ENCODE data around the gene CNGB1. TPM values are rescaled to one million over a fixed set of nuclear protein-coding genes. Genes with fewer than 3 reads are reported as not detected.

The CNGB1 gene
- total RNA-seq, 4 donors from 2014 or later = not detected

DNA sequence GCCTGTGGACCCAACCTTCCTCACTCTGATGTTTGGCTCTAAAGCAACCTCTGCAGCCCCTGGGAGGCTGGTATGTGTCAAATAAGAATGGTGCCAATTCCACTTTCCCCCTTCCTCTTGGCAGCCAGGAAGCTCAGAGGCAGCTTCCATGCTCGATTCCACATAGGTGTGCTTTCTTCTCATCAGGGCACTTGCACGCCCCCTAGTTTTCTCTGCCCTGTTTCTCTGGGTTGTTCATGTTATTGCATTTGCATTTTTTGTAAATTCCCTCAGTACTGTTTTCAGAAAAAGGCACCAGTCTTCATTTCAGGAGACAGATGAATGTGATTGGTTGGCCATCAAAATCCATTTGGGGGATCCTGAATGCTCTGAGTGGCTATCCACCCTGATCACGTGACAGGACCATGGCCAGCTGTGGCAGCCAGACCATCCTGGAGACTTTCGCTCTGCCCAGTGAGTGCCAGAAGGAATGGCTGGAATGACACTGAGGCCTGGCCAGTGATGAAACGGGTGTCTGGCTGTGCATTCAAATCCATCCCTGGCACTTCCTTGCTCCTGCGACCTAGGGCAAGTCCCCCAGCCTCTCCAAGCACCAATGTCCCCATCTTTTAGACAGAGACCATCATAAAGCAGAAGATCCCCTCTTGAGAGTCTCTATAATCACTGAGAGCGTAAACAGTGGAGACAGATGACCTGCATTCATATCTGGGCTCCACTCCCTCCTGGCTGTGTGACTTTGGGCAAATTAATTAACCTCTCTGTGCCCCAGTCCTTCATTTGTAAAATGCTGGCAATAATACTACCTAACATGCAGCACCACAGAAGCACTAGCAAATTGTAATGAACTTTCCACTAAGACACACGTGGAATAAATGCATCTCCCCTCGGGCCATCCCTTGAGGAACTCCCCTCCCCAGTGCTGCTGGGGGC, 56.4 kb downstream of the CNGB1 start:
- no peak for DNase-seq
- TF ChIP-seq, protein P1, sequence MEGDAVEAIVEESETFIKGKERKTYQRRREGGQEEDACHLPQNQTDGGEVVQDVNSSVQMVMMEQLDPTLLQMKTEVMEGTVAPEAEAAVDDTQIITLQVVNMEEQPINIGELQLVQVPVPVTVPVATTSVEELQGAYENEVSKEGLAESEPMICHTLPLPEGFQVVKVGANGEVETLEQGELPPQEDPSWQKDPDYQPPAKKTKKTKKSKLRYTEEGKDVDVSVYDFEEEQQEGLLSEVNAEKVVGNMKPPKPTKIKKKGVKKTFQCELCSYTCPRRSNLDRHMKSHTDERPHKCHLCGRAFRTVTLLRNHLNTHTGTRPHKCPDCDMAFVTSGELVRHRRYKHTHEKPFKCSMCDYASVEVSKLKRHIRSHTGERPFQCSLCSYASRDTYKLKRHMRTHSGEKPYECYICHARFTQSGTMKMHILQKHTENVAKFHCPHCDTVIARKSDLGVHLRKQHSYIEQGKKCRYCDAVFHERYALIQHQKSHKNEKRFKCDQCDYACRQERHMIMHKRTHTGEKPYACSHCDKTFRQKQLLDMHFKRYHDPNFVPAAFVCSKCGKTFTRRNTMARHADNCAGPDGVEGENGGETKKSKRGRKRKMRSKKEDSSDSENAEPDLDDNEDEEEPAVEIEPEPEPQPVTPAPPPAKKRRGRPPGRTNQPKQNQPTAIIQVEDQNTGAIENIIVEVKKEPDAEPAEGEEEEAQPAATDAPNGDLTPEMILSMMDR (IDR thresholded peaks at IDR 0.05) = no peak
- TF ChIP-seq POLR2A (IDR thresholded peaks at IDR 0.05) = no peak
- intact Hi-C loops (cut with DNase I; ENCODE audit: low total_unique reads) = no loop called here
- Histone ChIP-seq H3K9me3 (no peaks in the 10 kb centered on the region), H3K36me3 (no peaks in the 10 kb centered on the region), H3K4me1 (no peaks in the 10 kb centered on the region), H3K27me3 (no peaks in the 10 kb centered on the region), H3K4me3 (no peak overlapping the region), H3K27ac (no peak overlapping the region)

DNA sequence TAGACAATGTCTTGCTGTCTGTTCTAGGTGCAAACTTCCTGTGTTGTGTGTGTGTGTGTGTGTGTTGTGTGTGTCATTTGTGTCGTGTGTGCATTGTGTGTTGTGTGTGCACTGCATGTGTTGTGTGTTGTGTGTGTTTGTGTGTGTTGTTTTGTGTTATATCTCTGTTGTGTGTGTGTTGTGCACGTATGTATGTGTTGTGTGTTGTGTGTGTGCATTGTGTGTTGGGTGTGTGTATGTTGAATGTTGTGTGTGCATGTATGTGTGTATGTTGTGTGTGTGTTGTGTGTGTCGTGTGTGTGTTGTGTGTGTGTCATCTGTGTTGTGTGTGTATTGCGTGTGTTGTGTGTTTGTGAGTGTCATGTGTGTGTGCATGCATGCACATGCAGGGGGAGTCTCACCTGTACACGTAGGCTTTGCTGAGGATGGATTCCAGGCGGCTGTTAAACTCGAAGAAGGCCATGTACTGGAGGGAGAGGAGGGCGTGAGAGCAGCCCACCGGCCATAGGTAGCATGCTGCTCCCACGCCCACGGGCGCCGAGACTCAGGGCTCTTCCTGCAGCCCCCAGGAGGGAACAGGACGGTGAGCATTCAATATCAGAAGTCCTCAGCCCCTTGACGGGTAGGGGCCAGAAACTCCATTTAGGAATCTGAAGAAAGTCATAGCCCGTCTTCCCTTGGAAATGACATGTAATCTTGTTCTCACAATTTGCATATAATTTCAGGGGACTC, 58.2 kb downstream of the CNGB1 start:
- Histone ChIP-seq H3K36me3 (no peaks in the 10 kb centered on the region), H3K4me3 (no peak overlapping the region), H3K4me1 (no peaks in the 10 kb centered on the region), H3K27ac (no peak overlapping the region), H3K27me3 (no peaks in the 10 kb centered on the region), H3K9me3 (no peaks in the 10 kb centered on the region)
- no peak for DNase-seq
- TF ChIP-seq, protein P1 (IDR thresholded peaks at IDR 0.05) = no peak
- TF ChIP-seq POLR2A (IDR thresholded peaks at IDR 0.05) = no peak
- intact Hi-C loops (cut with DNase I; ENCODE audit: low total_unique reads) = no loop called here

DNA sequence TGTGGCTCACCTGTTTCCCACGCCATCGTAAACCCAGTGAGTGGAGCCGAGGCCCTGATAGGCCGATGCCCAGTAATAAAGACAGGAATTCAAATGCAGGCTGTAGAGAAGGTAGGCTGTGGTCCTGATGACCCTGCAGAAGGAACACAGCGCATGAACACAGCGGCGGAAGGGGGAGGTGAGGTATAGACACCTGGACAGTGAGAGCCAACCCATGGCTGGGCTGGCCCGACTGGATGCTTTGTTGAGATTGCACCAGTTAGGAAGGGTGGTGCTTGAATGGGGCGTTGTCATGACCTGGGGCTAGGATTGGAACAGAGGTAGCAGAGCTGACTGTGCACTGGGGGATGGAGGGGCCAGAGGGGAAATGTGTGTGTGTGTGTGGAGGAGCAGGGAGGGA, 59.2 kb downstream of the CNGB1 start:
- H3K4me1 ChIP-seq = no peaks in the 10 kb centered on the region
- no peak for DNase-seq
- intact Hi-C loops (cut with DNase I; ENCODE audit: low total_unique reads) = no loop called here
- TF ChIP-seq POLR2A (IDR thresholded peaks at IDR 0.05) = no peak
- TF ChIP-seq, protein P1 (IDR thresholded peaks at IDR 0.05) = no peak
- no peak overlapping the region for H3K4me3 ChIP-seq
- no peaks in the 10 kb centered on the region for H3K36me3 ChIP-seq
- no peaks in the 10 kb centered on the region for H3K27me3 ChIP-seq
- no peak overlapping the region for H3K27ac ChIP-seq
- no peaks in the 10 kb centered on the region for H3K9me3 ChIP-seq

DNA sequence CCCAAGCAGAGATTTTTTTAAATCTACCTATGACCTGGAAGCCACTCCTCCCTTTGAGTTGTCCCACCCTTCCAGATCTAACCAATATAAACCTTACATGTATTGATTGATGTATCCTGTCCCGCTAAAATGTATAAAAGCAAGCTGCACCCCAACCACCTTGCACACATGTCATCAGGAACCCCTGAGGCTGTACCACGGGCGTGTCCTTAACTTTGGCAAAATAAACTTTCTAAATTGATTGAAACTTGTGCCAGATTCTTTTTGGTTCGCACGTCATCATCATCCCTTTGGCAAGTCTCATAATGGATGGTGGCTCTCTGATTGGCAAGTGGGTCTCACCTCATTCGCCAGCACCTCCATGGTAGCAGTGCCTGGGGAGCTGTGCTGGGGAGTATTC, 60.2 kb downstream of the CNGB1 start:
- H3K27ac ChIP-seq = no peak overlapping the region
- intact Hi-C loops (cut with DNase I; ENCODE audit: low total_unique reads) = no loop called here
- H3K4me3 ChIP-seq = no peak overlapping the region
- no peak for TF ChIP-seq POLR2A (IDR thresholded peaks at IDR 0.05)
- TF ChIP-seq, protein P1 (IDR thresholded peaks at IDR 0.05) = no peak
- no peaks in the 10 kb centered on the region for H3K36me3 ChIP-seq
- no peaks in the 10 kb centered on the region for H3K27me3 ChIP-seq
- no peaks in the 10 kb centered on the region for H3K4me1 ChIP-seq
- no peak for DNase-seq
- H3K9me3 ChIP-seq = no peaks in the 10 kb centered on the region

Data from uterus (tissue), 4 donors.